ENCODE data around the gene KIF18B.

The KIF18B gene

GRCh38 chr17:44932787-44933097, 14.8 kb downstream of the KIF18B start:
- H3K27me3 ChIP-seq (ENCODE audit: insufficient read depth, poor library complexity, severe bottlenecking) = no peaks in the 10 kb centered on the region
- H3K4me3 ChIP-seq (ENCODE audit: severe bottlenecking) = no peak overlapping the region
- no peaks in the 10 kb centered on the region for H3K9me3 ChIP-seq (ENCODE audit: severe bottlenecking)
- no peak for TF ChIP-seq CTCF (IDR thresholded peaks at IDR 0.05; ENCODE audit: poor library complexity, severe bottlenecking)
- peak; percentile 41 for DNase-seq (ENCODE audit: low spot score)
- no peak overlapping the region for H3K27ac ChIP-seq (ENCODE audit: poor library complexity, severe bottlenecking)
- no peak for ATAC-seq (ENCODE audit: low read depth)
- H3K36me3 ChIP-seq (ENCODE audit: low read depth) = peaks cover 97% of the 10 kb centered on the region
- H3K4me1 ChIP-seq (ENCODE audit: insufficient read depth, poor library complexity, severe bottlenecking) = peaks cover 4% of the 10 kb centered on the region

- ATAC-seq (ENCODE audit: low read depth) (no peak), DNase-seq (ENCODE audit: low spot score) (peak; percentile 23)
- H3K27ac ChIP-seq (ENCODE audit: poor library complexity, severe bottlenecking) = no peak overlapping the region
- no peaks in the 10 kb centered on the region for H3K9me3 ChIP-seq (ENCODE audit: severe bottlenecking)
- no peak overlapping the region for H3K4me3 ChIP-seq (ENCODE audit: severe bottlenecking)
- no peak for TF ChIP-seq CTCF (IDR thresholded peaks at IDR 0.05; ENCODE audit: poor library complexity, severe bottlenecking)
- no peaks in the 10 kb centered on the region for H3K27me3 ChIP-seq (ENCODE audit: insufficient read depth, poor library complexity, severe bottlenecking)
- H3K4me1 ChIP-seq (ENCODE audit: insufficient read depth, poor library complexity, severe bottlenecking) = peaks cover under 1% of the 10 kb centered on the region
- H3K36me3 ChIP-seq (ENCODE audit: low read depth) = peaks cover 97% of the 10 kb centered on the region
Observed at GRCh38 chr17:44932096-44932786, 15.3 kb downstream of the KIF18B start.

GRCh38 chr17:44931376-44931775, 16.2 kb downstream of the KIF18B start:
- Histone ChIP-seq H3K36me3 (ENCODE audit: low read depth) (peaks cover 91% of the 10 kb centered on the region), H3K27me3 (ENCODE audit: insufficient read depth, poor library complexity, severe bottlenecking) (no peaks in the 10 kb centered on the region), H3K27ac (ENCODE audit: poor library complexity, severe bottlenecking) (no peak overlapping the region), H3K4me1 (ENCODE audit: insufficient read depth, poor library complexity, severe bottlenecking) (no peaks in the 10 kb centered on the region), H3K9me3 (ENCODE audit: severe bottlenecking) (no peaks in the 10 kb centered on the region), H3K4me3 (ENCODE audit: severe bottlenecking) (no peak overlapping the region)
- no peak for TF ChIP-seq CTCF (IDR thresholded peaks at IDR 0.05; ENCODE audit: poor library complexity, severe bottlenecking)
- DNase-seq (ENCODE audit: low spot score) (peak; percentile 36), ATAC-seq (ENCODE audit: low read depth) (no peak)

GRCh38 chr17:44930667-44931066, 16.9 kb downstream of the KIF18B start:
- no peak for ATAC-seq (ENCODE audit: low read depth)
- TF ChIP-seq CTCF (IDR thresholded peaks at IDR 0.05; ENCODE audit: poor library complexity, severe bottlenecking) = no peak
- H3K36me3 ChIP-seq (ENCODE audit: low read depth) = peaks cover 84% of the 10 kb centered on the region

GRCh38 chr17:44928950-44929720, 18.4 kb downstream of the KIF18B start:
- Histone ChIP-seq H3K27me3 (ENCODE audit: insufficient read depth, poor library complexity, severe bottlenecking) (no peaks in the 10 kb centered on the region), H3K36me3 (ENCODE audit: low read depth) (peaks cover 69% of the 10 kb centered on the region), H3K27ac (ENCODE audit: poor library complexity, severe bottlenecking) (no peak overlapping the region), H3K9me3 (ENCODE audit: severe bottlenecking) (no peaks in the 10 kb centered on the region), H3K4me1 (ENCODE audit: insufficient read depth, poor library complexity, severe bottlenecking) (no peaks in the 10 kb centered on the region), H3K4me3 (ENCODE audit: severe bottlenecking) (no peak overlapping the region)
- no peak for ATAC-seq (ENCODE audit: low read depth)
- no peak for TF ChIP-seq CTCF (IDR thresholded peaks at IDR 0.05; ENCODE audit: poor library complexity, severe bottlenecking)
- peak; percentile 52 for DNase-seq (ENCODE audit: low spot score)

More at GRCh38 chr17:44930667-44931066, 16.9 kb downstream of the KIF18B start:
- H3K4me3 ChIP-seq (ENCODE audit: severe bottlenecking) = no peak overlapping the region
- no peaks in the 10 kb centered on the region for H3K9me3 ChIP-seq (ENCODE audit: severe bottlenecking)
- H3K27me3 ChIP-seq (ENCODE audit: insufficient read depth, poor library complexity, severe bottlenecking) = no peaks in the 10 kb centered on the region
- peak; percentile 34 for DNase-seq (ENCODE audit: low spot score)
- no peaks in the 10 kb centered on the region for H3K4me1 ChIP-seq (ENCODE audit: insufficient read depth, poor library complexity, severe bottlenecking)
- H3K27ac ChIP-seq (ENCODE audit: poor library complexity, severe bottlenecking) = no peak overlapping the region

Measured in RWPE2 (cell line).